ENCODE results near the gene ZNRF3.

The ZNRF3 gene

DNA sequence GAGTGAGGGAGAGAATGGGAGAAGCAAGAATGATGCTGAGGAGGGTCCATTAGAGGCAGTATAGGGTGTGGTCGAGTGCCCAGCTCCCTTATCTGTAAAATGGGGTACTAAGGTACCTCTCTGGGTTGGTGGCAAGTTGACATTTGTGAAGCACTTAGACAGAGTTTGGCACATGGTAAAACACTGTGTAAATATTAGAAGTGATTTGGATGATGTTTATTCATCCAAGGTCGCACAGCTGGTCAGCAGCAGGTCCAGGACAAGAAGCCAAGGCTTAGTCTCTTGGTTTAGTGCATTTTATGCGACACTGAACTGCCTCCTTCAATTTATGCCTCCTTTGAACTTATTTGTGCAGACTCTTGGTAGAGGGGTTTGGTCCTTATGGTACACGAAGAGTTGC lies 208.9 kb downstream of the ZNRF3 start:
- DNase-seq (ENCODE audit: low read depth): no peak

- no peak for DNase-seq (ENCODE audit: low read depth)
Observed at GRCh38 chr22:29093030-29093429, 209.7 kb downstream of the ZNRF3 start.

GRCh38 chr22:29093501-29094300 lies 210.3 kb downstream of the ZNRF3 start:
- DNase-seq (ENCODE audit: low read depth): peak; percentile 70

- no peak for DNase-seq (ENCODE audit: low read depth)
Observed at GRCh38 chr22:29095459-29095858, 212.1 kb downstream of the ZNRF3 start.

- DNase-seq (ENCODE audit: low read depth): no peak
Observed at GRCh38 chr22:29096736-29097669, 213.6 kb downstream of the ZNRF3 start.

- no peak for DNase-seq (ENCODE audit: low read depth)
Observed at GRCh38 chr22:29098296-29098695, 214.9 kb downstream of the ZNRF3 start.

DNA sequence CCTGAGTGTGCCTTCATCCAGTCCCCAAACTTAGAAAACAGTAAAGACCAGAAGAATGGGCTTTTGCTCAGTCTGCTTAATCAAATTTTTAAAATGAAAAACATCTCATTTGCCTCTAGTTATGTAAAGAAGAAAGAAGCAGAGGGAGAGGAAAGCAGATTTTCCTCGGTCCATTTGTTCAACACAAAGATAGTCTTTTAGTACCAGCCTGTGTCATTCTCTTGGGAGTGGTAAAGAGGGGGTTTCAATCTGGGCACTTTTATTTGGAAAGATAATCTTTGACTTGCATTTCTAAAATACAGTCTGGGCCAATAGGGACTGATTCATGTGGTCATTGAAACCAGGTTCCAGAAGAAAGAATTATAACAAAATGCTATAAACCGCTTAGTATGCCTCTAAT lies 218.9 kb downstream of the ZNRF3 start:
- DNase-seq (ENCODE audit: low read depth): no peak

DNA sequence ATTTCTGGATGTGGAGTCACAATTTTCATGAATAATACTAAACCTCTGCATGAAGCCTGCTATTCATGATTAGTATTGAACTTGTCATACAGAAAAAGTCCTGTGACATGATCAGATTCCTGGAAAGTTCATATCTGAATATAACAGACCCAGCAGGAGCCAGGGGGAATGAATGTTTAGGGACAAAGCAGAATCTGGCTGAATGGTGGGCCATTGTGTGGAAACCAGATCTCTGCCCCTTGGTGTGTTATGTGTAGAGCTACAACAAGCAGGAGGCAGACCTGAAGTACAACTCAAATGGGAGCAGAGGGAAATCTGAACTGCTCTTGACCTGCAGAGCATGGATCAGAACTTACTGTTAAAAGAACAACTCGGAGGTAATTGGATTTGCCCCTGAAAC lies 219.7 kb downstream of the ZNRF3 start:
- DNase-seq (ENCODE audit: low read depth): no peak

DNA sequence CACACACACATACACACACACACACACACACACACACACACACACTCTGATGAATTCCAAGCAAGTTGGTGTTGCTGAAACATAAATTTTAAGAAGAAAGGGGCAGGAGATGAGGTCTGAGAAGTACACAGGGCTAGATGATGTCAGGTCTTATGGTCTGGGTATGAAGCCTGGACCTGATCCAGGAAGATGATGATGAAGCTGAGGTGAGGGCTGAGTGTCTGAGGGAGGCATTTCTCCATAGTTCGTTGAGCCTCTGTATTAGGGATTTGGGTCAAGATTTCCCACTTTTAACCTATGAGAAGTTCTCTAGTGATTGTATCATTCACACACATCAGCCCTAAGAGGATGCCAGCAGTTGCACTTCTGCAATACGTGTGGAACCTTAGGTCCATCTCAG lies 222.1 kb downstream of the ZNRF3 start:
- no peak for DNase-seq (ENCODE audit: low read depth)

GRCh38 chr22:29106839-29107238 lies 223.5 kb downstream of the ZNRF3 start:
- DNase-seq (ENCODE audit: low read depth): no peak

Data from GM04504 (cell line).